Breast epithelium (tissue), 4 donors: ENCODE results near the gene KCND2. TPM values are rescaled to one million over a fixed set of nuclear protein-coding genes. Genes with fewer than 3 reads are reported as not detected.

ENCODE experiments used
- DNase-seq, 2 donors: peaks; one replicate each; pipeline ENCODE4 v3.0.0-alpha.2; 2019; ENCODE audit warnings: low spot score in 2 of 2
- H3K27ac ChIP-seq, 2 donors: fragments of 200-600 bp; sonication (generic) in 1 of 2; one replicate each; pipeline ENCODE4 v1.5.1; 2016 to 2019; ENCODE audit warnings: mild to moderate bottlenecking in 1 of 2
- H3K27me3 ChIP-seq, 2 donors: fragments of 200-600 bp; sonication (generic) in 1 of 2; one replicate each; pipeline versions ENCODE4 v1.5.1 to v1.6.0; 2017 to 2019; ENCODE audit warnings: control low read depth in 1 of 2, mild to moderate bottlenecking in 1 of 2
- H3K36me3 ChIP-seq: fragments of 200-600 bp; one replicate; pipeline ENCODE4 v1.5.1; 2019
- H3K4me1 ChIP-seq, 2 donors: fragments of 200-600 bp; sonication (generic); one replicate each; pipeline ENCODE4 v1.5.1; 2016 to 2019; ENCODE audit warnings: control low read depth in 1 of 2
- H3K4me3 ChIP-seq, 3 donors: fragments of 200-600 bp; sonication (generic); 1 replicate in 2 of 3; 2 replicates in 1 of 3; pipeline ENCODE4 v1.5.1; 2016 to 2019; ENCODE audit warnings: mild to moderate bottlenecking in 3 of 3, moderate library complexity in 2 of 3
- H3K9me3 ChIP-seq, 2 donors: fragments of 200-600 bp; sonication (generic) in 1 of 2; one replicate each; pipeline ENCODE4 v1.5.1; 2016 to 2019; ENCODE audit warnings: control low read depth in 1 of 2
- CTCF ChIP-seq, 3 donors: fragments of 450-650 bp; IDR thresholded peaks; one replicate each; pipeline ENCODE4 v1.5.1; 2016 to 2017; ENCODE audit warnings: antibody characterized with exemption in 3 of 3, mild to moderate bottlenecking in 3 of 3, moderate library complexity in 3 of 3
- POLR2A ChIP-seq: fragments of 450-650 bp; IDR thresholded peaks from one replicate; pipeline ENCODE4 v1.6.1; 2016; ENCODE audit warnings: antibody characterized with exemption, mild to moderate bottlenecking, moderate library complexity
- POLR2AphosphoS5 ChIP-seq, 3 donors: sonication (generic); formaldehyde crosslinking; IDR thresholded peaks; one replicate each; pipeline ENCODE4 v1.6.1; 2017; ENCODE audit warnings: antibody characterized with exemption in 3 of 3
- intact Hi-C: fragments of 100-400 bp; cut with DNase I; formaldehyde crosslinking; loops from one replicate; pipeline ENCODE4 v1.15.1; 2023; ENCODE audit warnings: low total_unique reads
- total RNA-seq, 3 donors: library from RNA; depleted of rRNA; stranded (reverse); fragments of >200 nt; gene quantifications; one replicate each; pipeline ENCODE4 v1.1.0, GENCODE V29; 2016

KCND2 gene
- total RNA-seq, 3 donors from 2014 or later: 1.9 to 3.6 (median 2.6) TPM

- Histone ChIP-seq H3K36me3 (no peaks in the 10 kb centered on the region), H3K4me3 (no peak overlapping the region), H3K27me3 (no peaks in the 10 kb centered on the region), H3K27ac (no peak overlapping the region), H3K4me1 (no peaks in the 10 kb centered on the region), H3K9me3 (peaks cover 7 to 13% of the 10 kb centered on the region in 2 donors)
- intact Hi-C loops: no loop called here
- DNase-seq: no peak
- TF ChIP-seq POLR2A (no peak), CTCF (IDR thresholded peaks at IDR 0.05) (no peak), POLR2AphosphoS5 (IDR thresholded peaks at IDR 0.05) (no peak)
Observed at GRCh38 chr7:120460949-120461348, 188.0 kb downstream of the KCND2 start.

GRCh38 chr7:120462991-120463390 is 190.0 kb downstream of the KCND2 start:
- DNase-seq: no peak
- no peaks in the 10 kb centered on the region for H3K36me3 ChIP-seq
- H3K27me3 ChIP-seq: no peaks in the 10 kb centered on the region
- TF ChIP-seq CTCF (IDR thresholded peaks at IDR 0.05): no peak
- no peak for TF ChIP-seq POLR2A
- no peak for TF ChIP-seq POLR2AphosphoS5 (IDR thresholded peaks at IDR 0.05)
- no peak overlapping the region for H3K27ac ChIP-seq
- H3K4me1 ChIP-seq: no peaks in the 10 kb centered on the region
- intact Hi-C loops: no loop called here
- no peak overlapping the region for H3K4me3 ChIP-seq
- no peaks in the 10 kb centered on the region for H3K9me3 ChIP-seq

GRCh38 chr7:120464104-120464503 is 191.1 kb downstream of the KCND2 start:
- no peaks in the 10 kb centered on the region for H3K27me3 ChIP-seq
- intact Hi-C loops: no loop called here
- H3K9me3 ChIP-seq: no peaks in the 10 kb centered on the region
- no peak overlapping the region for H3K27ac ChIP-seq
- TF ChIP-seq CTCF (IDR thresholded peaks at IDR 0.05): no peak
- TF ChIP-seq POLR2AphosphoS5 (IDR thresholded peaks at IDR 0.05): no peak
- TF ChIP-seq POLR2A: no peak
- DNase-seq: no peak
- no peak overlapping the region for H3K4me3 ChIP-seq
- H3K4me1 ChIP-seq: no peaks in the 10 kb centered on the region
- H3K36me3 ChIP-seq: no peaks in the 10 kb centered on the region

- H3K4me1 ChIP-seq: no peaks in the 10 kb centered on the region
- no peaks in the 10 kb centered on the region for H3K9me3 ChIP-seq
- no peak for TF ChIP-seq POLR2A
- no peak for TF ChIP-seq POLR2AphosphoS5 (IDR thresholded peaks at IDR 0.05)
- TF ChIP-seq CTCF (IDR thresholded peaks at IDR 0.05): no peak
- no peak overlapping the region for H3K27ac ChIP-seq
- intact Hi-C loops: no loop called here
- no peak overlapping the region for H3K4me3 ChIP-seq
- no peaks in the 10 kb centered on the region for H3K27me3 ChIP-seq
- no peaks in the 10 kb centered on the region for H3K36me3 ChIP-seq
- no peak for DNase-seq
Observed at GRCh38 chr7:120467676-120468075, 194.7 kb downstream of the KCND2 start.

GRCh38 chr7:120468611-120469010 is 195.6 kb downstream of the KCND2 start:
- no peak for DNase-seq
- Histone ChIP-seq H3K27ac (no peak overlapping the region), H3K4me3 (no peak overlapping the region), H3K36me3 (no peaks in the 10 kb centered on the region), H3K9me3 (no peaks in the 10 kb centered on the region), H3K27me3 (no peaks in the 10 kb centered on the region), H3K4me1 (no peaks in the 10 kb centered on the region)
- intact Hi-C loops: no loop called here
- TF ChIP-seq POLR2AphosphoS5 (IDR thresholded peaks at IDR 0.05): no peak
- TF ChIP-seq CTCF (IDR thresholded peaks at IDR 0.05): no peak
- TF ChIP-seq POLR2A: no peak
